Left cardiac atrium (tissue), 4 donors: ENCODE measurements around the gene TBC1D3E. TPM values are rescaled to one million over a fixed set of nuclear protein-coding genes. Genes with fewer than 3 reads are reported as not detected.
"Not testable (repeated sequence)": the region's sequence is repeated elsewhere in the genome, so short reads cannot be mapped to it uniquely, and the experiment has no call there.

ENCODE experiments used
- ATAC-seq, 2 donors: fragments of 200-7000 bp; cut with Tn5 transposase; one replicate each; pipeline ENCODE4 v1.9.1; 2020; ENCODE audit warnings: mild to moderate bottlenecking in 2 of 2, moderate library complexity in 2 of 2
- DNase-seq: peaks from one replicate; pipeline ENCODE4 v3.0.0-alpha.2; 2020
- intact Hi-C, 2 donors: fragments of 100-400 bp; cut with DNase I; formaldehyde crosslinking; loops; one replicate each; pipeline versions ENCODE4 v1.14.1 to v1.15.1; 2022 to 2023
- long read RNA-seq: library from polyadenylated mRNA; unstranded; transcript quantifications from one replicate; pipeline ENCODE4 v2.0.0, GENCODE V29; 2021
- total RNA-seq, 2 donors: library from RNA; stranded (reverse); fragmentation: NEBNext Ultra II Directional; extraction: Animal tissue kit (Norgen Biotek cat#: 25700); gene quantifications; one replicate each; pipeline ENCODE4 v1.2.1, GENCODE V29; 2021
- donor health status: DM: no; HTN: yes; CAD: no.
- donor health status: DM: no; HTN: yes; CAD: no; lungs with severe emphysema.
- donor health status: DM: yes; HTN: yes; CAD: no.
- donor health status: Dilated cardiomyopathy.

Gene TBC1D3E
- total RNA-seq, result not detected
- long read RNA-seq, result 0 reads

DNA sequence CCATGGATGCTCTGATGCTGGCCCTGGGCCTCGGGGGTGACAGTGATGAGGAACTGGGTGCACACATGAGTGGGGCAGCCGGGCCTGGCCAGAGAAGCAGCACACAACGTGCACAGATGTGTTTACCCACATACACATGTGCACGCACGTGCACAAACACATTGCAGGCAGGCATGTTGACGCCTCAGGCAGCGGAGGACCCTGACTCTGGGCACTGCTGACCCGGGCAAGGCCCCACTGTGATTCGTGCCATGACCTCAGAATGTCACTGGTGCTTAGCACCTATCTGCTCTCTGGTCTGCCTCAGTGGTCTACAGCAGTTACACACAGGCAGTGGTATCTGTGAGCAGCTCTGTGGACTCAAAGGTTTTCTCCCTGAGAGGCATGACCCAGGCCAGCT lies at the start of gene TBC1D3E:
Gene TBC1D3E, plus strand, starts transcription at position 301 of the 400 bp plus-strand sequence. CDS start 1,545 bp downstream, outside the sequence.
- DNase-seq, intact Hi-C loops, ATAC-seq: not testable (repeated sequence)

DNA sequence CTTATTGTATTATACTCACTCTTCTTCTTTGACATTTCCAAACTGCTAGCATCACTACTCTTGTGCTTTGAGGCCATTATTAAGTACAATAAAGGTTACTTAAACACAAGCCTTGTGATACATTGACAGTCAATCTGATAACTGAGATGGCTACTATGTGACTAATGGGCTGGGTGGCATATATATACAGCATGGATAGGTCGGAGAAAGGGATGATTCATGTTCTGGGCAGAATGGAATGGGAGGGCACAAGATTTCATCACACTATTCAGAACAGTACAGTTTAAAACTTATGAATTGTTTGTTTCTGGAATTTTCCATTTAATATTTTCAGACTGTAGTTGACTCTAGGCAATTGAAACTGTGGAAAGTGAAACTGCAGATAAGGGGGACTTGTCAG lies 40.4 kb upstream of the TBC1D3E start:
- intact Hi-C loops, result not testable (repeated sequence)

DNA sequence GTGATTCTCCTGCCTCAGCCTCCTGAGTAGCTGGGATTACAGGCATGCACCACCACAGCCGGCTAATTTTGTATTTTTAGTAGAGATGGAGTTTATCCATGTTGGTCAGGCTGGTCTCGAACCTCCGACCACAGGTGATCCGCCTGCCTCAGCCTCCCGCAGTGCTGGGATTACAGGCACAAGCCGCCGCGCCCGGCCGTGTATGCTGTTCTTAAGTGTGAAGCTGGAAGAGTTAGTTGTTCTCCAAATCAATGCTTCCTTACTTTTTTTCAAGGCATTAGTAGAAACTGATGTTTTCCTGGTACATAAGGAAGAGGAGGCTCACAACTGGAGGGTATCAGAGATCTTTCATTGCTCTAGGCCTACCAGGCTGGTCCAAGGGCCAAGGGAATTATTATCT lies 39.6 kb upstream of the TBC1D3E start:
- intact Hi-C loops, ATAC-seq: not testable (repeated sequence)
- peak; percentile 3 for DNase-seq

More for the DNA sequence above, 40.4 kb upstream of the TBC1D3E start:
- ATAC-seq, result peak; percentile 53 to 95
- DNase-seq, result not testable (repeated sequence)

DNA sequence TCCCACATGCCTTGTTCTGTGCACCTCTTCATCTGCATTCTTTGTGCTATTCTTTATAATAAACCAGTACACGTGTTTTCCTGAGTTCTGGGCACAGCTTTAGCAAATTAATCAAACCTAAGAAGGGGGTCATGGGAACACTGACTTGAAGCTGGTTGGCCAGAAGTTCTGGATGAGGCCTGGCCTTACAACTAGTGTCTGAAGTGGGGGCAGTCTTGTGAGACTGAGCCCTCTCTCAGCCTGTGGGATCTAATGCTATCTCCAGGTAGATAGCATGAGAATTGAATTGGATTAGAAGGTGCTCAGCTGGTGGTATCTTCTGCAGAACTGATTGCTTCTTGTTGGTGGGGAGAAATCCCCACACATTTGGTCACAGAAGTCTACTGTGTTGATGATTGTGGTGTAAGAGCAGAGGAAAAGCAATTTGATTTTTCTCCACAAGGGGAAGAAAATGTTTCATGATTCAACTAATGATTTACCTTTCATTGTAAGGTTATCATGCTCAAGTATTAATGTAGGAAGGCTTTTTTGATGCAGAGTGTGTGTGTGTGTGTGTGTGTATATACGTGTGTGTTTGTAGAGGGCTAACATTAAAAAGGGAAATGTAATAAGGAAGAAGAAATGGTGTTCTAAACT lies 33.6 kb upstream of the TBC1D3E start:
- ATAC-seq, DNase-seq, intact Hi-C loops: not testable (repeated sequence)

DNA sequence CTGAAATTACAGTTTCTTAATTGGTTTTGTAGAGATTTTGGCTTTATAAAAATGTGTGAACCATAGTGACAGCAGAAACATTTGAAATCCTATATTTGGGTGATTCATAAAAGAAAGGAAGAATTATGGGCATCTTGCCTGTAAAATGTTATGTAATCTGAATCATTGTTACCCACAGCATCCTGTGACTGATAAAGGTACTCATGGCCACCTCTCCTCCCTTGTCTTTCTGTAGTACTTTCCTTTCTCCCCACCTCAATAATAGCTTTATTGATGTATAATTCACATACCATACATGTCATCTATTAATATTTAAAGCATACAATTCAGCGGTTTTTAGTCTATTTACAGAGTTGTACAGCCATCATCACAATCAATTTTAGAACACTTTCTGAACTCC lies 28.5 kb upstream of the TBC1D3E start:
- DNase-seq, intact Hi-C loops, ATAC-seq: not testable (repeated sequence)

DNA sequence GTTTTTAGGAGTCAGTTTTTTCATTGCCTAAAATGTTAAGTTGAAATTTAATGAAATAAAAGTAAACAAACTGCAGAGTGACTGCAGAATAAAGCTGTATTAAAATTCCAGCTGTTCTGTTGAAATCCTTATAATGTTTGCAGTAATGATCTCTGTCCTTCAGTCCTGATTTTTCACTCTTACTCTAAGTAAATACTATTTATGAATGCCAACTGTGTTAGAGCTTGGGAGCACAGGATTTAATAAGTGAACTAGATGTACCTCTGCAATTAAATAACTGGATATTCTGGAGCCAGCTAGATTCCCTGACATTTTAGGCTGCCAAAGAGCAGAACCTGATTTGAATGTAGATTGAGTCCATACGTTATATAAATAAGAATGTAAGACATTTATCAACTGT lies 7.9 kb upstream of the TBC1D3E start:
- ATAC-seq, intact Hi-C loops, DNase-seq: not testable (repeated sequence)

DNA sequence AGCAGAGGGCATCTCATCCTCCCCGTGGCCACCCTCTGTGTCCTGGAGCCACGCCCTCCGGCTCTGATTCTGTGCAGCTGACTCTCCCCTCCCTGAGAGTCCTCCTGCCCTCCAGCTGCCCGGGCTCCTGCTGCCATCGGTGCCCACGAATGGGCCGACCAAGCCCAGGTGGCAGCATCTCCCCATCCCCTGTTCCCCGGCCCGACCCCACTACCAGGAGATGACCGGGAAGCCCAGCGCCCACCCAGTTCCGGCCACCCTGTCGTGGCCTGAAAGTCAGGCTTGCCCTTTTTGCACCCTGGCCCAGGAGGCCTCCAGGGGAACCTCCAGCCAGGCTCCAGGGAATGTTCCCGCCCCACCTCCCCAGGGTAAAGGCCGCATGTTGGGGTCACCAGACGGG lies 7.1 kb downstream of the TBC1D3E start:
- DNase-seq, intact Hi-C loops, ATAC-seq: not testable (repeated sequence)

Other genes with a start within 250 kb of the TBC1D3E start
- gene TBC1D3K, start 203.5 kb upstream of the TBC1D3E start, total RNA-seq, result not detected
- gene TBC1D3L, start 138.9 kb upstream of the TBC1D3E start, total RNA-seq, result 1 to 10 TPM; 5.3 to 6.7 TPM
- gene TBC1D3D, start 124.0 kb upstream of the TBC1D3E start, total RNA-seq, result under 1 TPM; 0.41 to 0.89 TPM
- under 1 TPM in 1 of 2 donors, not detected in 1; 0.32 TPM for gene TBC1D3C, start 59.3 kb upstream of the TBC1D3E start, total RNA-seq
- not detected for gene TBC1D3, start 64.6 kb downstream of the TBC1D3E start, total RNA-seq
- gene MRPL45, start 169.2 kb downstream of the TBC1D3E start, total RNA-seq, result 10 to 100 TPM; 22.6 to 24.2 TPM
- gene GPR179, start 216.0 kb downstream of the TBC1D3E start, total RNA-seq, result under 1 TPM in 1 of 2 donors, not detected in 1; 0.09 TPM
- gene SOCS7, start 223.9 kb downstream of the TBC1D3E start, total RNA-seq, result 10 to 100 TPM; 11.2 to 11.4 TPM